ENCODE results near the gene SSBP4. TPM values are rescaled to one million over a fixed set of nuclear protein-coding genes. Genes with fewer than 3 reads are reported as not detected.

SSBP4 gene
- total and polyA plus RNA-seq, 2 donors (not counting 1 experiment from before 2014, with no cell fraction given): 12.8 to 58.6 TPM

GRCh38 chr19:18440936-18441803 is 22.0 kb downstream of the SSBP4 start:
- Histone ChIP-seq H3K9me3 (ENCODE audit: control insufficient read depth, insufficient read depth, low read depth, low read length) (no peaks in the 10 kb centered on the region), H3K4me3 (replicated peaks in 1 of 4; ENCODE audit: control extremely low read depth in 1 of 4, insufficient read depth in 1 of 4, low read depth in 3 of 4, low read length in 4 of 4) (no peak overlapping the region), H3K4me2 (ENCODE audit: extremely low read depth, insufficient read depth, low read length) (no peak overlapping the region), H3K36me3 (ENCODE audit: control insufficient read depth, insufficient read depth, low read length) (peaks cover 17% of the 10 kb centered on the region), H3K27ac (ENCODE audit: insufficient read depth, low read length) (no peak overlapping the region), H3K27me3 (ENCODE audit: control insufficient read depth, insufficient read depth, low read length) (no peaks in the 10 kb centered on the region), H4K20me1 (ENCODE audit: control insufficient read depth, extremely low read depth, insufficient read depth, low read length) (no peaks in the 10 kb centered on the region), H2AFZ (ENCODE audit: low read length) (no peak overlapping the region), H3K9ac (ENCODE audit: insufficient read depth, low read length) (no peak overlapping the region), H3K4me1 (ENCODE audit: control insufficient read depth, extremely low read depth, insufficient read depth, low read length) (peaks cover 7% of the 10 kb centered on the region), H3K79me2 (ENCODE audit: control insufficient read depth, insufficient read depth, low read length) (no peaks in the 10 kb centered on the region)
- TF ChIP-seq EZH2 (IDR thresholded peaks at IDR 0.05; ENCODE audit: low read length, missing control alignments) (no peak), CTCF (conservative IDR thresholded peaks at IDR 0.05 in 1 of 2, IDR thresholded peaks at IDR 0.05 in 1 of 2; ENCODE audit: low read depth in 1 of 2, low read length in 2 of 2) (no peak)
- DNase-seq (ENCODE audit: low read depth in 2 of 2): no peak

- peaks cover 21% of the 10 kb centered on the region for H3K36me3 ChIP-seq (ENCODE audit: control insufficient read depth, insufficient read depth, low read length)
- H3K4me3 ChIP-seq (replicated peaks in 1 of 4; ENCODE audit: control extremely low read depth in 1 of 4, insufficient read depth in 1 of 4, low read depth in 3 of 4, low read length in 4 of 4): no peak overlapping the region
- TF ChIP-seq EZH2 (IDR thresholded peaks at IDR 0.05; ENCODE audit: low read length, missing control alignments) (no peak), CTCF (conservative IDR thresholded peaks at IDR 0.05 in 1 of 2, IDR thresholded peaks at IDR 0.05 in 1 of 2; ENCODE audit: low read depth in 1 of 2, low read length in 2 of 2) (no peak)
- no peak overlapping the region for H3K27ac ChIP-seq (ENCODE audit: insufficient read depth, low read length)
- peaks cover 7% of the 10 kb centered on the region for H3K4me1 ChIP-seq (ENCODE audit: control insufficient read depth, extremely low read depth, insufficient read depth, low read length)
- H3K9me3 ChIP-seq (ENCODE audit: control insufficient read depth, insufficient read depth, low read depth, low read length): no peaks in the 10 kb centered on the region
- H3K79me2 ChIP-seq (ENCODE audit: control insufficient read depth, insufficient read depth, low read length): no peaks in the 10 kb centered on the region
- no peaks in the 10 kb centered on the region for H4K20me1 ChIP-seq (ENCODE audit: control insufficient read depth, extremely low read depth, insufficient read depth, low read length)
- H3K4me2 ChIP-seq (ENCODE audit: extremely low read depth, insufficient read depth, low read length): no peak overlapping the region
- DNase-seq (ENCODE audit: low read depth in 2 of 2): no peak
- H3K9ac ChIP-seq (ENCODE audit: insufficient read depth, low read length): no peak overlapping the region
- no peaks in the 10 kb centered on the region for H3K27me3 ChIP-seq (ENCODE audit: control insufficient read depth, insufficient read depth, low read length)
- no peak overlapping the region for H2AFZ ChIP-seq (ENCODE audit: low read length)
These were observed 22.9 kb downstream of the SSBP4 start for GRCh38 chr19:18441804-18442788.

GRCh38 chr19:18442941-18443340 is 23.7 kb downstream of the SSBP4 start:
- DNase-seq (ENCODE audit: low read depth in 2 of 2): no peak
- Histone ChIP-seq H2AFZ (ENCODE audit: low read length) (no peak overlapping the region), H3K79me2 (ENCODE audit: control insufficient read depth, insufficient read depth, low read length) (no peaks in the 10 kb centered on the region), H3K9ac (ENCODE audit: insufficient read depth, low read length) (no peak overlapping the region), H3K4me2 (ENCODE audit: extremely low read depth, insufficient read depth, low read length) (no peak overlapping the region), H3K36me3 (ENCODE audit: control insufficient read depth, insufficient read depth, low read length) (peaks cover 21% of the 10 kb centered on the region), H4K20me1 (ENCODE audit: control insufficient read depth, extremely low read depth, insufficient read depth, low read length) (no peaks in the 10 kb centered on the region), H3K27me3 (ENCODE audit: control insufficient read depth, insufficient read depth, low read length) (no peaks in the 10 kb centered on the region), H3K9me3 (ENCODE audit: control insufficient read depth, insufficient read depth, low read depth, low read length) (no peaks in the 10 kb centered on the region), H3K4me1 (ENCODE audit: control insufficient read depth, extremely low read depth, insufficient read depth, low read length) (peaks cover 5% of the 10 kb centered on the region), H3K4me3 (replicated peaks in 1 of 4; ENCODE audit: control extremely low read depth in 1 of 4, insufficient read depth in 1 of 4, low read depth in 3 of 4, low read length in 4 of 4) (no peak overlapping the region), H3K27ac (ENCODE audit: insufficient read depth, low read length) (no peak overlapping the region)
- TF ChIP-seq EZH2 (IDR thresholded peaks at IDR 0.05; ENCODE audit: low read length, missing control alignments): no peak
- TF ChIP-seq CTCF (conservative IDR thresholded peaks at IDR 0.05 in 1 of 2, IDR thresholded peaks at IDR 0.05 in 1 of 2; ENCODE audit: low read depth in 1 of 2, low read length in 2 of 2): no peak
